GM23338 (cell line): ENCODE data around the gene ZFYVE28. TPM values are rescaled to one million over a fixed set of nuclear protein-coding genes. Genes with fewer than 3 reads are reported as not detected.

Experiments used
- ATAC-seq: fragments of 200-7000 bp; cut with Tn5 transposase; 3 replicates; pipeline ENCODE4 v1.9.1; 2020
- DNase-seq: peaks from one replicate; pipeline ENCODE4 v3.0.0-alpha.2; 2015; ENCODE audit warnings: low spot score
- H2AFZ ChIP-seq: fragments of 200-600 bp; sonication (generic); 2 replicates; pipeline ENCODE4 v1.8.0; 2016; ENCODE audit warnings: antibody characterized with exemption, mild to moderate bottlenecking, moderate library complexity
- H3F3A ChIP-seq: fragments of 200-600 bp; sonication (generic); replicated peaks from 2 replicates; pipeline ENCODE4 v1.8.0; 2017; ENCODE audit warnings: antibody characterized with exemption, mixed run types, low read depth
- H3K27ac ChIP-seq: fragments of 200-600 bp; sonication (generic); 2 replicates; pipeline ENCODE4 v1.6.1; 2016; ENCODE audit warnings: low read depth
- H3K27me3 ChIP-seq: fragments of 200-600 bp; sonication (generic); 2 replicates; pipeline ENCODE4 v1.8.0; 2016; ENCODE audit warnings: mild to moderate bottlenecking, mixed run types, moderate library complexity; ENCODE audit not compliant: insufficient read depth
- H3K36me3 ChIP-seq: fragments of 200-600 bp; sonication (generic); 2 replicates; pipeline ENCODE4 v1.8.0; 2016; ENCODE audit warnings: mild to moderate bottlenecking; ENCODE audit not compliant: insufficient read depth
- H3K4me1 ChIP-seq: fragments of 200-600 bp; sonication (generic); 2 replicates; pipeline ENCODE4 v1.8.0; 2016; ENCODE audit warnings: mild to moderate bottlenecking, moderate library complexity; ENCODE audit not compliant: insufficient read depth
- H3K4me2 ChIP-seq: fragments of 200-600 bp; sonication (generic); 2 replicates; pipeline ENCODE4 v1.7.1; 2017; ENCODE audit warnings: mixed run types
- H3K4me3 ChIP-seq: fragments of 200-600 bp; sonication (generic); 2 replicates; pipeline ENCODE4 v1.6.1; 2016; ENCODE audit warnings: mixed run types
- H3K79me2 ChIP-seq: fragments of 200-600 bp; sonication (generic); replicated peaks from 2 replicates; pipeline ENCODE4 v1.8.0; 2017; ENCODE audit warnings: mild to moderate bottlenecking; ENCODE audit not compliant: insufficient read depth
- H3K9me2 ChIP-seq: fragments of 200-600 bp; sonication (generic); 2 replicates; pipeline ENCODE4 v1.8.0; 2017; ENCODE audit not compliant: insufficient read depth
- H4K20me1 ChIP-seq: fragments of 200-600 bp; sonication (generic); replicated peaks from 2 replicates; pipeline ENCODE4 v1.8.0; 2017; ENCODE audit warnings: mild to moderate bottlenecking; ENCODE audit not compliant: insufficient read depth
- H3K27ac Mint-ChIP-seq: 2 replicates; pipeline ENCODE4 v1.8.0; 2020; ENCODE audit warnings: inconsistent platforms, mild to moderate bottlenecking, moderate library complexity, mixed read lengths
- H3K27me3 Mint-ChIP-seq: 3 replicates; pipeline ENCODE4 v1.8.0; 2022; ENCODE audit warnings: low read depth, mild to moderate bottlenecking, moderate library complexity, mixed read lengths, inconsistent platforms; ENCODE audit not compliant: insufficient read depth, poor library complexity
- H3K36me3 Mint-ChIP-seq: 3 replicates; pipeline ENCODE4 v1.8.0; 2021; ENCODE audit warnings: low read depth, mild to moderate bottlenecking, inconsistent platforms, moderate library complexity, mixed read lengths
- H3K4me1 Mint-ChIP-seq: 3 replicates; pipeline ENCODE4 v1.8.0; 2020; ENCODE audit warnings: mild to moderate bottlenecking, inconsistent platforms, mixed read lengths
- H3K4me3 Mint-ChIP-seq: 3 replicates; pipeline ENCODE4 v1.8.0; 2021; ENCODE audit warnings: moderate library complexity, mild to moderate bottlenecking, inconsistent platforms, mixed read lengths
- H3K9me3 Mint-ChIP-seq: 3 replicates; pipeline ENCODE4 v1.8.0; 2020; ENCODE audit warnings: moderate library complexity, mild to moderate bottlenecking, inconsistent platforms, mixed read lengths
- EZH2 ChIP-seq: fragments of 200-600 bp; sonication (generic); IDR thresholded peaks from one replicate; pipeline ENCODE4 v1.8.0; 2017; ENCODE audit warnings: antibody characterized with exemption, mild to moderate bottlenecking, low read depth; ENCODE audit not compliant: unreplicated experiment
- EZH2phosphoT487 ChIP-seq: fragments of 200-600 bp; sonication (generic); IDR thresholded peaks from one replicate; pipeline ENCODE4 v1.8.1; 2018; ENCODE audit warnings: antibody characterized with exemption; ENCODE audit not compliant: unreplicated experiment
- NANOG ChIP-seq: IDR thresholded peaks from 2 replicates; pipeline ENCODE4 v1.6.1; 2016; ENCODE audit warnings: antibody characterized with exemption, borderline replicate concordance
- POLR2AphosphoS5 ChIP-seq: IDR thresholded peaks from 2 replicates; pipeline ENCODE4 v1.6.1; 2016; ENCODE audit warnings: antibody characterized with exemption, low read depth
- REST ChIP-seq: IDR thresholded peaks from one replicate; pipeline ENCODE4 v1.6.1; 2018; ENCODE audit warnings: antibody characterized with exemption; ENCODE audit not compliant: unreplicated experiment
- polyA plus RNA-seq: library from polyadenylated mRNA; unstranded; fragments of >200 nt; fragmentation: Nextera tagmentation; extraction: Ambion mirVana; gene quantifications from 2 replicates; pipeline ENCODE4 v1.2.1, GENCODE V29; 2016
- total RNA-seq: library from RNA; depleted of rRNA; stranded (reverse); fragments of >200 nt; shearing (Covaris generic); gene quantifications from 2 replicates; pipeline ENCODE4 v1.2.3, GENCODE V29; 2014
- TF ChIP-seq, protein P1 (sequence below): IDR thresholded peaks from 2 replicates; pipeline ENCODE4 v1.6.1; 2016; ENCODE audit warnings: antibody characterized with exemption
- TF ChIP-seq, protein P2 (sequence below), 2 experiments: fragments of 200-600 bp in 1 of 2; sonication (generic) in 1 of 2; conservative IDR thresholded peaks; 2 replicates each; pipeline versions ENCODE4 v1.5.1 to v1.6.1; 2016 to 2017; ENCODE audit warnings: antibody characterized with exemption in 2 of 2, low read depth in 2 of 2, mild to moderate bottlenecking in 2 of 2, moderate library complexity in 1 of 2

ZFYVE28 gene
- total and polyA plus RNA-seq, 2 experiments from 2014 or later: 2.6 to 4.6 TPM

- H3K27ac Mint-ChIP-seq: no peak overlapping the region
- Histone ChIP-seq H4K20me1 (no peaks in the 10 kb centered on the region), H3K27me3 (no peaks in the 10 kb centered on the region), H3K4me1 (no peaks in the 10 kb centered on the region), H2AFZ (no peak overlapping the region), H3K4me2 (no peak overlapping the region), H3F3A (no peaks in the 10 kb centered on the region), H3K4me3 (no peak overlapping the region), H3K79me2 (no peaks in the 10 kb centered on the region), H3K9me2 (no peaks in the 10 kb centered on the region), H3K27ac (no peak overlapping the region), H3K36me3 (no peaks in the 10 kb centered on the region)
- no peaks in the 10 kb centered on the region; the same call in 2 of the 3 replicates for H3K4me1 Mint-ChIP-seq
- H3K27me3 Mint-ChIP-seq: peaks cover 7% of the 10 kb centered on the region
- no peaks in the 10 kb centered on the region for H3K36me3 Mint-ChIP-seq
- no peak for TF ChIP-seq REST
- H3K9me3 Mint-ChIP-seq: peaks cover 4% of the 10 kb centered on the region; the same call in 2 of the 3 replicates
- DNase-seq (peak; percentile 35), ATAC-seq (peak; percentile 40)
- no peak overlapping the region for H3K4me3 Mint-ChIP-seq
These were observed 53.2 kb downstream of the ZFYVE28 start for GRCh38 chr4:2365054-2365912.

DNA sequence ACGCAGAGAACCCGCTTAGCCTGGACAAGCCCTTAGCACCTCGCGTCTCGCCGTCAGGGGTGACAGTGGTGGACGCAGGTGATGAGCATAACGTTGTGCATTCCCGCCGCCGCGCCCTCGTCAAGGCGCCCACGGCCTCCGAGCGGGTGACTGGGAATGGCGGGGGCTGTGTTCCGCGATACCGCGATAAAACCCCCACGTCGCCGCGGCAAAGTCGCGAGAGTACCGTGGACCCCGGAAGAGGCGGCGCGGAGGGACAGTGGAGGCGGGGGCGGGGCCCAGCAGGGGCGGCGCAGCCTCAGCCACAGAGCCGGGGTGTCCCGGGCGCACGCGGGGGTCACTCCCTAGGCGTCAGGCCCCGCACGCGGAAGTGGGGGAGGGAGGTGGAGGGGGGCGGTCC, 53.8 kb downstream of the ZFYVE28 start:
- Histone ChIP-seq H3K27ac (no peak overlapping the region), H3K36me3 (no peaks in the 10 kb centered on the region), H3K4me3 (no peak overlapping the region), H3K27me3 (no peaks in the 10 kb centered on the region), H3K4me1 (no peaks in the 10 kb centered on the region), H3K9me2 (no peaks in the 10 kb centered on the region), H3K4me2 (no peak overlapping the region), H4K20me1 (no peaks in the 10 kb centered on the region), H3F3A (no peaks in the 10 kb centered on the region), H2AFZ (no peak overlapping the region), H3K79me2 (no peaks in the 10 kb centered on the region)
- Mint-ChIP-seq H3K9me3 (peaks cover 4% of the 10 kb centered on the region; the same call in 2 of the 3 replicates), H3K27ac (no peak overlapping the region), H3K36me3 (no peaks in the 10 kb centered on the region), H3K4me1 (no peaks in the 10 kb centered on the region; the same call in 2 of the 3 replicates), H3K4me3 (no peak overlapping the region), H3K27me3 (peaks cover 7% of the 10 kb centered on the region)
- no peak for DNase-seq
- ATAC-seq: peak; percentile 14; the same call in 2 of the 3 replicates
- TF ChIP-seq EZH2: no peak
- no peak for TF ChIP-seq POLR2AphosphoS5
- TF ChIP-seq, protein P1, sequence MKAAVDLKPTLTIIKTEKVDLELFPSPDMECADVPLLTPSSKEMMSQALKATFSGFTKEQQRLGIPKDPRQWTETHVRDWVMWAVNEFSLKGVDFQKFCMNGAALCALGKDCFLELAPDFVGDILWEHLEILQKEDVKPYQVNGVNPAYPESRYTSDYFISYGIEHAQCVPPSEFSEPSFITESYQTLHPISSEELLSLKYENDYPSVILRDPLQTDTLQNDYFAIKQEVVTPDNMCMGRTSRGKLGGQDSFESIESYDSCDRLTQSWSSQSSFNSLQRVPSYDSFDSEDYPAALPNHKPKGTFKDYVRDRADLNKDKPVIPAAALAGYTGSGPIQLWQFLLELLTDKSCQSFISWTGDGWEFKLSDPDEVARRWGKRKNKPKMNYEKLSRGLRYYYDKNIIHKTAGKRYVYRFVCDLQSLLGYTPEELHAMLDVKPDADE: no peak
- TF ChIP-seq, protein P2, sequence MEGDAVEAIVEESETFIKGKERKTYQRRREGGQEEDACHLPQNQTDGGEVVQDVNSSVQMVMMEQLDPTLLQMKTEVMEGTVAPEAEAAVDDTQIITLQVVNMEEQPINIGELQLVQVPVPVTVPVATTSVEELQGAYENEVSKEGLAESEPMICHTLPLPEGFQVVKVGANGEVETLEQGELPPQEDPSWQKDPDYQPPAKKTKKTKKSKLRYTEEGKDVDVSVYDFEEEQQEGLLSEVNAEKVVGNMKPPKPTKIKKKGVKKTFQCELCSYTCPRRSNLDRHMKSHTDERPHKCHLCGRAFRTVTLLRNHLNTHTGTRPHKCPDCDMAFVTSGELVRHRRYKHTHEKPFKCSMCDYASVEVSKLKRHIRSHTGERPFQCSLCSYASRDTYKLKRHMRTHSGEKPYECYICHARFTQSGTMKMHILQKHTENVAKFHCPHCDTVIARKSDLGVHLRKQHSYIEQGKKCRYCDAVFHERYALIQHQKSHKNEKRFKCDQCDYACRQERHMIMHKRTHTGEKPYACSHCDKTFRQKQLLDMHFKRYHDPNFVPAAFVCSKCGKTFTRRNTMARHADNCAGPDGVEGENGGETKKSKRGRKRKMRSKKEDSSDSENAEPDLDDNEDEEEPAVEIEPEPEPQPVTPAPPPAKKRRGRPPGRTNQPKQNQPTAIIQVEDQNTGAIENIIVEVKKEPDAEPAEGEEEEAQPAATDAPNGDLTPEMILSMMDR (conservative IDR thresholded peaks at IDR 0.05; ENCODE audit: low read depth in 2 of 2): no peak
- no peak for TF ChIP-seq NANOG
- TF ChIP-seq EZH2phosphoT487: no peak
